MM.1S (cell line): ENCODE results near the gene L3MBTL4.

Experiments used
- DNase-seq: peaks from one replicate; pipeline ENCODE4 v3.0.0-alpha.2; 2015
- H2AFZ ChIP-seq: fragments of 300-600 bp; sonication (generic); 2 replicates; pipeline ENCODE4 v1.6.0; 2016; ENCODE audit warnings: antibody characterized with exemption, low read length
- H3F3A ChIP-seq: fragments of 300-600 bp; sonication (generic); 2 replicates; pipeline ENCODE4 v1.6.1; 2016; ENCODE audit warnings: mild to moderate bottlenecking, antibody characterized with exemption, low read length, moderate library complexity, mixed read lengths; ENCODE audit not compliant: insufficient read depth
- H3K27ac ChIP-seq: fragments of 300-600 bp; sonication (generic); 2 replicates; pipeline ENCODE4 v1.5.1; 2016; ENCODE audit warnings: mild to moderate bottlenecking, low read length
- H3K27me3 ChIP-seq: fragments of 300-600 bp; sonication (generic); replicated peaks from 2 replicates; pipeline ENCODE4 v1.6.0; 2016; ENCODE audit warnings: low read length; ENCODE audit not compliant: insufficient read depth
- H3K36me3 ChIP-seq: fragments of 300-600 bp; sonication (generic); replicated peaks from 2 replicates; pipeline ENCODE4 v1.6.1; 2016; ENCODE audit warnings: mild to moderate bottlenecking, low read length, mixed read lengths; ENCODE audit not compliant: insufficient read depth
- H3K4me1 ChIP-seq: fragments of 300-600 bp; sonication (generic); 2 replicates; pipeline ENCODE4 v1.6.1; 2016; ENCODE audit warnings: low read length, mixed read lengths
- H3K4me2 ChIP-seq: fragments of 300-600 bp; sonication (generic); 2 replicates; pipeline ENCODE4 v1.6.0; 2016; ENCODE audit warnings: low read depth, low read length
- H3K4me3 ChIP-seq: fragments of 300-600 bp; sonication (generic); 2 replicates; pipeline ENCODE4 v1.5.1; 2016; ENCODE audit warnings: low read length, mixed read lengths
- H3K79me2 ChIP-seq: fragments of 300-600 bp; sonication (generic); 2 replicates; pipeline ENCODE4 v1.6.1; 2016; ENCODE audit warnings: mixed run types, low read length, mixed read lengths
- H3K9ac ChIP-seq: fragments of 300-600 bp; sonication (generic); 2 replicates; pipeline ENCODE4 v1.6.1; 2016; ENCODE audit warnings: low read length, mixed read lengths
- H3K9me2 ChIP-seq: fragments of 300-600 bp; sonication (generic); replicated peaks from 2 replicates; pipeline ENCODE4 v1.6.1; 2016; ENCODE audit warnings: mild to moderate bottlenecking, low read length, mixed read lengths; ENCODE audit not compliant: insufficient read depth
- H3K9me3 ChIP-seq: fragments of 300-600 bp; sonication (generic); replicated peaks from 2 replicates; pipeline ENCODE4 v1.6.1; 2016; ENCODE audit warnings: mild to moderate bottlenecking, low read length, mixed read lengths; ENCODE audit not compliant: insufficient read depth
- H4K20me1 ChIP-seq: fragments of 300-600 bp; sonication (generic); 2 replicates; pipeline ENCODE4 v1.6.1; 2016; ENCODE audit warnings: mild to moderate bottlenecking, low read length, moderate library complexity, mixed read lengths; ENCODE audit not compliant: insufficient read depth
- CTCF ChIP-seq: fragments of 300-600 bp; sonication (generic); IDR thresholded peaks from 2 replicates; pipeline ENCODE4 v1.5.1; 2016; ENCODE audit warnings: antibody characterized with exemption, low read length, mixed read lengths
- EZH2 ChIP-seq: fragments of 300-600 bp; sonication (generic); optimal IDR thresholded peaks from 2 replicates; pipeline ENCODE3; 2017; ENCODE audit warnings: low read depth, mild to moderate bottlenecking, antibody characterized with exemption, low read length, mixed read lengths
- EZH2phosphoT487 ChIP-seq: fragments of 300-600 bp; sonication (generic); IDR thresholded peaks from 2 replicates; pipeline ENCODE4 v1.6.1; 2018; ENCODE audit warnings: antibody characterized with exemption, low read length

L3MBTL4 gene

DNA sequence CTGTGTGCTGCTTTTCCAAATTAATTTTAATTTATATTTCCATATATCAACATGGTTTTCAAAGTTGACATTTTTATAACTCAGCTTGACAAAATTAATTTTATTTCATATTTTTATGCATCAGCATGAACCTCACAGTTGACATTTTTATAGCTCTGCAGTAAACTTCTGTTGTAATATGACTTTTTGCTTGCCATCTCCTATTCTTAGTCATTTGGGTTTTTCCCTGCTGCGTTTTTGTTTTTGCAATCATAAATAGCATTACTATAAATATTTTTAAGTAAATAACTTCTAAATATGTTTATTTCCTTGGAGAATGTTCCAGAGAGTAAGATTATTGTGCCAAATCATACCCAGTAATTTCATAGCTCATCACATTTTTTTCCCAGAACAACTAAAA is 21.0 kb upstream of the L3MBTL4 start:
- H3K4me1 ChIP-seq, result peaks cover 31% of the 10 kb centered on the region
- peak overlapping the region; percentile 39; the same call in 1 of the 2 replicates for H3K9ac ChIP-seq
- H3F3A ChIP-seq, result peaks cover 16% of the 10 kb centered on the region
- no peaks in the 10 kb centered on the region for H4K20me1 ChIP-seq
- H3K79me2 ChIP-seq, result no peaks in the 10 kb centered on the region
- H3K4me2 ChIP-seq, result peak overlapping the region; percentile 70
- H3K27me3 ChIP-seq, result no peaks in the 10 kb centered on the region
- peak; percentile 27 for DNase-seq
- H3K4me3 ChIP-seq, result peak overlapping the region; percentile 42; the same call in 1 of the 2 replicates
- no peaks in the 10 kb centered on the region for H3K9me3 ChIP-seq
- H3K27ac ChIP-seq, result peak overlapping the region; percentile 53; the same call in 1 of the 2 replicates
- TF ChIP-seq EZH2, result no peak
- no peak for TF ChIP-seq CTCF
- TF ChIP-seq EZH2phosphoT487, result no peak
- no peak overlapping the region for H2AFZ ChIP-seq
- H3K36me3 ChIP-seq, result no peaks in the 10 kb centered on the region
- H3K9me2 ChIP-seq, result no peaks in the 10 kb centered on the region

DNA sequence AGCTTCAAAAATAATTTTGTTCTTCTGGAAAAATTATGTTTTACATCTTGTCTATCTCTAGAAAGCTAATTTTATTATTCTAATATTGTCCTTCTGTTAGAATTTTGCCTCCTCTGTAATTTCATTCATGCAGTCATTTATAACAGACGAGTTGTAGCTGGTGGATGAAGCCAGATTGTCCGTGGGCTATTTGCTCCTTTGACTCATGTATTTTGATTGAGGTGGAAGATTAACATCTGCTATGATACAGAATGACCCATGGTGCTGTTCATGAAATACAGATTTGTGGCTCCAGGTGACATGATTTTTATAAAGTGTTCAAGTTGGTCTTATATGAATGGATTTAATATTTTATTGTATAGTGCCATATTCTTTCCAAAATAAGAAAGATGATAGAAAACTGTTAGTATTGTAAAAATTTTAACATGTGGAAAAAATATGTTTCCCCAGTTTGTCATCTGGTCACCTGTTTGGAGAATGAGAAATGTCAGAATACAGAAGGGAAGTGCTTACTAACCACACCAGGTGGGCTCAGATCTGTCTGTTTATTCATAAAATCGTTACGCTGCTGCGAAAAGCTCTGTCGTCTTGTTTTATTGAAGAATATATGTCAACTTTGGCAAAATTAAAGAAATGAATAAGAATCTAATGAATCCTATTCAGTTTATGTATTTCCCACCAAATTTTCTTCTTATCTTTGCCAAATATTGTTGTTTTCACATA is 20.4 kb upstream of the L3MBTL4 start:
- H2AFZ ChIP-seq, result no peak overlapping the region
- H3K27ac ChIP-seq, result peak overlapping the region; percentile 53
- peak; percentile 59 for DNase-seq

DNA sequence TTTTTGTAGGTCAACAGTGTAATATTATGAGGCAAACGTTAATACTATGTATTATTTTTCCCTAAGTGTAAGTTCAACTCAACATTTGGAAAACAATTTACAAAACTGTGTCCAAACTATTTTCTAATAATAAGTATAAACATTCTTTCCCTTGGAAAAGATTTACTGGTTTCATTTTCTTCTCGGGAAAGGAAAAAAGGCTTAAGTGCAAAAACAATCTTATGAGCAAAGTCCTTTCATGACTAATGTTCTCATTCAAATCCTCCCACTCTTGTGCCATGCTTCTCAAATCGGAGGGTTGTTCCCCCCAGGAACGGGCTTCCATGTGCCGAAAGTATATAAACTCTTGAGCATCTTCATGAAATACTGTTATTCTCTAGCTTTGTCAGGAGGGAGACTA is 19.8 kb upstream of the L3MBTL4 start:
- Histone ChIP-seq H3K4me2 (no peak overlapping the region; the same call in 1 of the 2 replicates), H2AFZ (no peak overlapping the region), H3K9me2 (no peaks in the 10 kb centered on the region), H3K27me3 (no peaks in the 10 kb centered on the region), H3K4me3 (no peak overlapping the region), H3F3A (peaks cover 16% of the 10 kb centered on the region), H3K4me1 (peaks cover 31% of the 10 kb centered on the region), H3K79me2 (no peaks in the 10 kb centered on the region), H3K9ac (no peak overlapping the region), H3K9me3 (no peaks in the 10 kb centered on the region), H4K20me1 (no peaks in the 10 kb centered on the region), H3K36me3 (no peaks in the 10 kb centered on the region), H3K27ac (peak overlapping the region; percentile 53; the same call in 1 of the 2 replicates)
- no peak for DNase-seq
- TF ChIP-seq EZH2 (no peak), CTCF (no peak), EZH2phosphoT487 (no peak)

More for the DNA sequence above, 20.4 kb upstream of the L3MBTL4 start:
- Histone ChIP-seq H4K20me1 (no peaks in the 10 kb centered on the region), H3K9me3 (no peaks in the 10 kb centered on the region), H3K9ac (peak overlapping the region; percentile 39; the same call in 1 of the 2 replicates), H3K27me3 (no peaks in the 10 kb centered on the region), H3K9me2 (no peaks in the 10 kb centered on the region), H3K36me3 (no peaks in the 10 kb centered on the region), H3K79me2 (no peaks in the 10 kb centered on the region), H3F3A (peaks cover 16% of the 10 kb centered on the region), H3K4me2 (peak overlapping the region; percentile 70), H3K4me1 (peaks cover 31% of the 10 kb centered on the region), H3K4me3 (peak overlapping the region; percentile 42; the same call in 1 of the 2 replicates)
- TF ChIP-seq EZH2 (no peak), EZH2phosphoT487 (no peak), CTCF (no peak)
